Ascending aorta (tissue), 2 donors: Measurements from ENCODE around the gene GSDMA. TPM values are rescaled to one million over a fixed set of nuclear protein-coding genes. Genes with fewer than 3 reads are reported as not detected.

Source experiments
- DNase-seq, 2 donors: peaks; one replicate each; pipeline ENCODE4 v3.0.0-alpha.2; 2019; ENCODE audit warnings: low spot score in 2 of 2
- H3K27ac ChIP-seq, 2 donors: fragments of 200-600 bp; sonication (generic); one replicate each; pipeline ENCODE4 v1.5.1; 2016 to 2017; ENCODE audit warnings: mild to moderate bottlenecking in 1 of 2
- H3K27me3 ChIP-seq: fragments of 200-600 bp; sonication (generic); one replicate; pipeline ENCODE4 v1.5.1; 2017
- H3K36me3 ChIP-seq, 2 donors: fragments of 200-600 bp; sonication (generic); one replicate each; pipeline ENCODE4 v1.5.1; 2016
- H3K4me1 ChIP-seq, 2 donors: fragments of 200-600 bp; sonication (generic); one replicate each; pipeline ENCODE4 v1.5.1; 2016 to 2017; ENCODE audit warnings: mild to moderate bottlenecking in 1 of 2
- H3K4me3 ChIP-seq, 2 donors: fragments of 200-600 bp; sonication (generic); one replicate each; pipeline ENCODE4 v1.5.1; 2016 to 2017; ENCODE audit warnings: mild to moderate bottlenecking in 1 of 2
- H3K9me3 ChIP-seq, 2 donors: fragments of 200-600 bp; sonication (generic); one replicate each; pipeline ENCODE4 v1.5.1; 2016
- intact Hi-C: fragments of 100-400 bp; cut with DNase I; formaldehyde crosslinking; loops from one replicate; pipeline ENCODE4 v1.15.1; 2023
- total RNA-seq: library from RNA; depleted of rRNA; stranded (reverse); fragments of >200 nt; gene quantifications from one replicate; pipeline ENCODE4 v1.1.0, GENCODE V29; 2016
- TF ChIP-seq, protein P1 (sequence below), 3 experiments: fragments of 200-600 bp in 2 of 3; fragments of 450-650 bp in 1 of 3; sonication (generic) in 2 of 3; IDR thresholded peaks; one replicate each; pipeline ENCODE4 v1.5.1; 2016 to 2019; ENCODE audit warnings: antibody characterized with exemption in 3 of 3, mild to moderate bottlenecking in 1 of 3, moderate library complexity in 1 of 3

The GSDMA gene
- total RNA-seq, 1 donor from 2014 or later: not detected

DNA sequence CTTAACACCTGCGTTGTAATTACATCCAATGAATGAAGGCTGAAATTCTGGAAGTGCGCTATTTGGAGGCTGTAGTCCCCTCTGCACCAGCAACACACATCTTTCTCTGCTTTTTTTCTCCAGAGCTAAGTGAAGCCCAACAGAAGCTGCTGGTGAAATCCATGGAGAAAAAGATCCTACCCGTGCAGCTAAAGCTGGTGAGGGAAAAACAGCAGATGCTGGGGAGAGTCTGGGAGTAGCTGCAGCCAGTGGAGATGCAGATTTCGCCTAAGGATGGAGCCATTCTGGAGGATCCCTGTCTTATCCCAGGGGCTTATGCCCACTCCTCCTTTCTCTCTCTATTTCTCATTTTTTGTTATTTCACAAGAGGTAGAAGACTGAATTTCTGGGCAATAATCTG is 13.0 kb downstream of the GSDMA start:
- no peak for DNase-seq
- intact Hi-C loops: no loop called here
- Histone ChIP-seq H3K27me3 (no peaks in the 10 kb centered on the region), H3K4me1 (peaks cover 0 to 3% of the 10 kb centered on the region in 2 donors), H3K36me3 (no peaks in the 10 kb centered on the region), H3K27ac (no peak overlapping the region), H3K9me3 (no peaks in the 10 kb centered on the region), H3K4me3 (no peak overlapping the region)
- TF ChIP-seq, protein P1, sequence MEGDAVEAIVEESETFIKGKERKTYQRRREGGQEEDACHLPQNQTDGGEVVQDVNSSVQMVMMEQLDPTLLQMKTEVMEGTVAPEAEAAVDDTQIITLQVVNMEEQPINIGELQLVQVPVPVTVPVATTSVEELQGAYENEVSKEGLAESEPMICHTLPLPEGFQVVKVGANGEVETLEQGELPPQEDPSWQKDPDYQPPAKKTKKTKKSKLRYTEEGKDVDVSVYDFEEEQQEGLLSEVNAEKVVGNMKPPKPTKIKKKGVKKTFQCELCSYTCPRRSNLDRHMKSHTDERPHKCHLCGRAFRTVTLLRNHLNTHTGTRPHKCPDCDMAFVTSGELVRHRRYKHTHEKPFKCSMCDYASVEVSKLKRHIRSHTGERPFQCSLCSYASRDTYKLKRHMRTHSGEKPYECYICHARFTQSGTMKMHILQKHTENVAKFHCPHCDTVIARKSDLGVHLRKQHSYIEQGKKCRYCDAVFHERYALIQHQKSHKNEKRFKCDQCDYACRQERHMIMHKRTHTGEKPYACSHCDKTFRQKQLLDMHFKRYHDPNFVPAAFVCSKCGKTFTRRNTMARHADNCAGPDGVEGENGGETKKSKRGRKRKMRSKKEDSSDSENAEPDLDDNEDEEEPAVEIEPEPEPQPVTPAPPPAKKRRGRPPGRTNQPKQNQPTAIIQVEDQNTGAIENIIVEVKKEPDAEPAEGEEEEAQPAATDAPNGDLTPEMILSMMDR (IDR thresholded peaks at IDR 0.05): no peak

- DNase-seq: no peak
- Histone ChIP-seq H3K4me3 (peak overlapping the region in 1 of 2 donors; percentile 88), H3K27me3 (no peaks in the 10 kb centered on the region), H3K4me1 (peaks cover 9 to 15% of the 10 kb centered on the region in 2 donors), H3K9me3 (no peaks in the 10 kb centered on the region), H3K36me3 (peaks cover under 1% of the 10 kb centered on the region in 2 donors), H3K27ac (no peak overlapping the region)
- intact Hi-C loops: no loop called here
- TF ChIP-seq, protein P1 (IDR thresholded peaks at IDR 0.05): no peak
Observed at GRCh38 chr17:39979016-39979670, 16.3 kb downstream of the GSDMA start.

- Histone ChIP-seq H3K4me3 (peak overlapping the region; percentile 56 to 88), H3K27me3 (no peaks in the 10 kb centered on the region), H3K27ac (peak overlapping the region; percentile 85 to 93), H3K9me3 (no peaks in the 10 kb centered on the region), H3K36me3 (peaks cover 8 to 9% of the 10 kb centered on the region in 2 donors), H3K4me1 (peaks cover 9 to 15% of the 10 kb centered on the region in 2 donors)
- intact Hi-C loops: loop anchor here (1.0 kb wide), 4 partner anchors 21 to 108 kb away; partner anchors contain the start of genes LRRC3C and ORMDL3
- DNase-seq: no peak
- TF ChIP-seq, protein P1 (IDR thresholded peaks at IDR 0.05): no peak
Observed at GRCh38 chr17:39979893-39980350, 17.1 kb downstream of the GSDMA start.

DNA sequence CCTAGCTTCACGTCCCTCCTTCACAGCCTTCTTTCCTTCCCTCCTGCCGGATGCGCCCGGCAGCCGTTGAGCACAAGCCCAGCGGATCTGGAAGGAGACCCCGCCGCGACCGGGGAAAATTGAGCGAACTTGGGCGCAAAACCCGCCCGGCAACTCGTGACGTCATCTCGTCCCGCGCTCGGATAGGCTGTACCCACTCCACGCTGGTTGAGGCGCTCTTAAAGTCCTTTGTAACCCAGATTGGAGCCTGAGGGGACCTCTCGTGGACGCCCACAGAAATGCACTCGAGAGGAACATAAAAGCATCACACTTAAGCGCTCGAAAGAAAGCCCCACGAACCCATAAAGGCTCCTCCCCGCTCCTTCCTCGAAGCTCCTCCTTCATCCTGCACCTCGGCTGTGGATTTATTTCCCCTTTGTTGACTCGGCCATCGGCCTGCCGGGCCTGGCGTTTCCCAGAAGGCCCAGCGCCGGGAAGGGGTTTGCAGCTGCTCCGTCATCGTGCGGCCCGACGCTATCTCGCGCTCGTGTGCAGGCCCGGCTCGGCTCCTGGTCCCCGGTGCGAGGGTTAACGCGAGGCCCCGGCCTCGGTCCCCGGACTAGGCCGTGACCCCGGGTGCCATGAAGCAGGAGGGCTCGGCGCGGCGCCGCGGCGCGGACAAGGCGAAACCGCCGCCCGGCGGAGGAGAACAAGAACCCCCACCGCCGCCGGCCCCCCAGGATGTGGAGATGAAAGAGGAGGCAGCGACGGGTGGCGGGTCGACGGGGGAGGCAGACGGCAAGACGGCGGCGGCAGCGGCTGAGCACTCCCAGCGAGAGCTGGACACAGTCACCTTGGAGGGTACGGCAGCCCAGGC is 17.8 kb downstream of the GSDMA start, which contains the start of gene PSMD3:
Gene PSMD3 (plus strand): TSS at position 457 of the 856 bp plus-strand sequence. CDS start 164 bp downstream, at position 621.
- DNase-seq: peak; percentile 98 to 100

DNA sequence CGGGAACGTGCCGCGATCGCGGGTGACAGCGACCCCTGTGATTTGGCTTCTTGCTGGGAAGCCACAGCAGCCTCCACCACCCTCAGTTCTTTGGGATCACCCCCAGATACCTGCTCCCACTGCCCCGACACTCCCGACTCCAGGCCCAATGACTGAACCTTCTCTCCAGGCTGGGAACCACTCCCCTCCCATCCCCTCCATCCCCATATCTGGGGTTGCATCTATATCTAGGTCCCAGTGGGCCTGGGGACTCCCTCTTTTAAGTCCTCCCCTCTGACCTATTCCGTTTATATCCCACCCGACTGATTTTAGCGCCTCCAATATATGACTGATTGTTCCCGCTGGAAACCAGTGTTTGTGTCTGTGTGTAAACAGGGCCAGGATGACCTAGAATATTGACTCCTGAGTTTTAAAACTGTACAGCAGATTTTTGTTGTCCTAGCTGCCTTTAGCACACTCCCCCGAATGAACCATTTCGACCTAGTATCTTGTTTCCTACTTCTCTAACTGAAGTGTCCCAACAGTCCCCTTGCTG is 18.5 kb downstream of the GSDMA start:
- Histone ChIP-seq H3K9me3 (no peaks in the 10 kb centered on the region), H3K36me3 (peaks cover 21 to 22% of the 10 kb centered on the region in 2 donors), H3K4me1 (peaks cover 9 to 15% of the 10 kb centered on the region in 2 donors), H3K4me3 (peak overlapping the region; percentile 88 to 99), H3K27me3 (no peaks in the 10 kb centered on the region), H3K27ac (peak overlapping the region; percentile 85 to 93)
- DNase-seq: no peak
- TF ChIP-seq, protein P1 (IDR thresholded peaks at IDR 0.05): no peak
- intact Hi-C loops: no loop called here

More for the DNA sequence above, 17.8 kb downstream of the GSDMA start, which contains the start of gene PSMD3:
- H3K27me3 ChIP-seq: no peaks in the 10 kb centered on the region
- TF ChIP-seq, protein P1 (IDR thresholded peaks at IDR 0.05): peak; percentile 75 to 94 (median 81)
- peak within 1 kb of the TSS; percentile 88 to 99 for H3K4me3 ChIP-seq
- peaks cover 9 to 15% of the 10 kb centered on the region in 2 donors for H3K4me1 ChIP-seq
- intact Hi-C loops: loop anchor here (1.0 kb wide), 4 partner anchors 21 to 108 kb away; partner anchors contain the start of genes LRRC3C and ORMDL3
- no peaks in the 10 kb centered on the region for H3K9me3 ChIP-seq
- H3K27ac ChIP-seq: peak within 1 kb of the TSS; percentile 85 to 93
- H3K36me3 ChIP-seq: peaks cover 15% of the 10 kb centered on the region in 2 donors
